ENCODE data around the gene UST. TPM values are rescaled to one million over a fixed set of nuclear protein-coding genes. Genes with fewer than 3 reads are reported as not detected.

The UST gene
- polyA plus RNA-seq, 1 donor (not counting 4 experiments of a cell fraction or from before 2014, with no cell fraction given) = 6.1 TPM

DNA sequence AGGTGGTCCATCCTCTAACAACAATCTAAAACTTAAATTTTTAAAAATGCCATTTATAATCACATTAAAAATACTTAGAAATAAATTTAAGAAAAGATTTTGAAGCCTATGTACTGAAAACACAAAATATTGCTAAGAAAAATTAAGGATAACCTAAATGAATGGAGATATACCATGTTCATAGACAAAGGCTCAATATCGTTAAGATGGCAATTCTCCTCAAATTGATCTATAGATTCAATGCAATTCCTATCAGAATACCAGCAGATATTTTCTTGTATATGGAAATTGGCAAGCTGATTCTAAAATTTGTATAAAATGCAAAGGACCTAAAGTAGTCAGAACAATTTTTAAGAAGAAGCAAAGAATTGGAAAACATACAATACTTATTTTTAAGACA, 19.7 kb upstream of the UST start:
- Histone ChIP-seq H3K9me3 (ENCODE audit: control insufficient read depth, low read depth, low read length) (no peaks in the 10 kb centered on the region), H3K4me1 (ENCODE audit: control insufficient read depth, extremely low read depth, insufficient read depth, low read length) (no peaks in the 10 kb centered on the region), H3K4me2 (ENCODE audit: control insufficient read depth, extremely low read depth, insufficient read depth, low read depth, low read length) (no peak overlapping the region), H3K4me3 (ENCODE audit: control insufficient read depth in 2 of 3, extremely low read depth in 1 of 3, insufficient read depth in 2 of 3, low read depth in 1 of 3, low read length in 3 of 3) (no peak overlapping the region), H4K20me1 (ENCODE audit: control insufficient read depth, extremely low read depth, insufficient read depth, low read length) (no peaks in the 10 kb centered on the region), H3K36me3 (ENCODE audit: control insufficient read depth in 2 of 2, extremely low read depth in 1 of 2, insufficient read depth in 2 of 2, low read length in 2 of 2) (no peaks in the 10 kb centered on the region), H3K27ac (ENCODE audit: control insufficient read depth, insufficient read depth, low read length) (no peak overlapping the region), H3K9ac (ENCODE audit: control insufficient read depth, extremely low read depth, insufficient read depth, low read length) (no peak overlapping the region), H3K9me1 (ENCODE audit: control insufficient read depth, extremely low read depth, insufficient read depth, low read length) (no peaks in the 10 kb centered on the region), H3K79me2 (ENCODE audit: control insufficient read depth, insufficient read depth, low read length) (no peaks in the 10 kb centered on the region), H3K27me3 (ENCODE audit: control insufficient read depth, extremely low read depth, insufficient read depth, low read length) (no peaks in the 10 kb centered on the region), H2AFZ (ENCODE audit: control insufficient read depth, low read length) (no peak overlapping the region)
- DNase-seq (ENCODE audit: low read depth, low spot score) (no peak), FAIRE-seq (no peak)
- no peak for TF ChIP-seq EZH2 (IDR thresholded peaks at IDR 0.05; ENCODE audit: low read length)
- no peak for TF ChIP-seq CTCF (optimal IDR thresholded peaks at IDR 0.05 in 1 of 3, IDR thresholded peaks at IDR 0.05 in 1 of 3, conservative IDR thresholded peaks at IDR 0.05 in 1 of 3; ENCODE audit: extremely low read depth in 1 of 3, insufficient read depth in 2 of 3, low read length in 3 of 3)
- dilution Hi-C loops (cut with MboI; ENCODE audit: extremely low pct_ligation_motif_present, low sequenced_read_pairs) = no loop called here

GRCh38 chr6:148735989-148736388, 10.8 kb upstream of the UST start:
- no peak overlapping the region for H2AFZ ChIP-seq (ENCODE audit: control insufficient read depth, low read length)
- H3K9ac ChIP-seq (ENCODE audit: control insufficient read depth, extremely low read depth, insufficient read depth, low read length) = no peak overlapping the region
- no peaks in the 10 kb centered on the region for H3K9me1 ChIP-seq (ENCODE audit: control insufficient read depth, extremely low read depth, insufficient read depth, low read length)
- no peaks in the 10 kb centered on the region for H3K9me3 ChIP-seq (ENCODE audit: control insufficient read depth, low read depth, low read length)
- no peak overlapping the region for H3K27ac ChIP-seq (ENCODE audit: control insufficient read depth, insufficient read depth, low read length)
- DNase-seq (ENCODE audit: low read depth, low spot score) (no peak), FAIRE-seq (no peak)
- no peak overlapping the region for H3K4me3 ChIP-seq (ENCODE audit: control insufficient read depth in 2 of 3, extremely low read depth in 1 of 3, insufficient read depth in 2 of 3, low read depth in 1 of 3, low read length in 3 of 3)
- H4K20me1 ChIP-seq (ENCODE audit: control insufficient read depth, extremely low read depth, insufficient read depth, low read length) = no peaks in the 10 kb centered on the region
- no peaks in the 10 kb centered on the region for H3K79me2 ChIP-seq (ENCODE audit: control insufficient read depth, insufficient read depth, low read length)
- dilution Hi-C loops (cut with MboI; ENCODE audit: extremely low pct_ligation_motif_present, low sequenced_read_pairs) = no loop called here
- H3K36me3 ChIP-seq (ENCODE audit: control insufficient read depth in 2 of 2, extremely low read depth in 1 of 2, insufficient read depth in 2 of 2, low read length in 2 of 2) = no peaks in the 10 kb centered on the region
- no peaks in the 10 kb centered on the region for H3K27me3 ChIP-seq (ENCODE audit: control insufficient read depth, extremely low read depth, insufficient read depth, low read length)
- TF ChIP-seq EZH2 (IDR thresholded peaks at IDR 0.05; ENCODE audit: low read length) = no peak
- no peak for TF ChIP-seq CTCF (optimal IDR thresholded peaks at IDR 0.05 in 1 of 3, IDR thresholded peaks at IDR 0.05 in 1 of 3, conservative IDR thresholded peaks at IDR 0.05 in 1 of 3; ENCODE audit: extremely low read depth in 1 of 3, insufficient read depth in 2 of 3, low read length in 3 of 3)
- H3K4me1 ChIP-seq (ENCODE audit: control insufficient read depth, extremely low read depth, insufficient read depth, low read length) = no peaks in the 10 kb centered on the region
- no peak overlapping the region for H3K4me2 ChIP-seq (ENCODE audit: control insufficient read depth, extremely low read depth, insufficient read depth, low read depth, low read length)
